SH-SY5Y (cell line): ENCODE results near the gene CSNK2B.

Experiments used
- GATA2 ChIP-seq: IDR thresholded peaks from 2 replicates; pipeline ENCODE4 v1.6.1; 2011; ENCODE audit warnings: mild to moderate bottlenecking, low read depth, low read length
- GATA3 ChIP-seq: IDR thresholded peaks from 2 replicates; pipeline ENCODE4 v1.6.1; 2011; ENCODE audit warnings: low read depth, mild to moderate bottlenecking, low read length, moderate library complexity

CSNK2B gene

DNA sequence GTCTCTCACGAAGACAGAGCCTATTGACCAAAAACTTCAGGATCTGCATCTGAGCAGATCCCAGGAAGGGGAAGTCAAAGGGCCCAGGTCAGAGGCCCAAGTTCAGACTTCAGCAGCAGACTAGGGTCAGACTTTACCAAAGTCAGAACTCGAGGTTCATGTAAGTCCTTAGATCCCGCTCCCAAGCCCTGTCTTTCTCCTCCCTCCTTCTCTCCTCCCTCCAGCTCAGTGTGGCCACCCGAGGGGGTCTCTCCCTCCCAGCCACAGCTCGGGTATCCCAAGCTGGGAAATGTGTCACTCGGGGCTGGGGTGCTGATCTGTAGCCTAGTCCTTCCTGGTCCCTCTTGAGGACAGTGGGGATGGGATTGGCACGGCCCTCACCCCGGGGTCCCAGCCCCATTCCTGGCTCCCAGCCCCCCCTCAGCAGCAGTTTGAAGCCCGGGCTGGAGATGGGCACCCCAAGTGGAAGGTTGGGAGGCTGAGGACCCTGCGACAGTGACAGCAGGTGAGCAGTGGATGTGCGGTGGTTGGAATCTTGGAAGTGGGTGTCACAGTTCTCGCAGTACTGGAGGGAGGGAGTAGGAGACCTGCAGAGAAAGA is 3.7 kb upstream of the CSNK2B start:
- TF ChIP-seq GATA3, result no peak
- TF ChIP-seq GATA2, result no peak

DNA sequence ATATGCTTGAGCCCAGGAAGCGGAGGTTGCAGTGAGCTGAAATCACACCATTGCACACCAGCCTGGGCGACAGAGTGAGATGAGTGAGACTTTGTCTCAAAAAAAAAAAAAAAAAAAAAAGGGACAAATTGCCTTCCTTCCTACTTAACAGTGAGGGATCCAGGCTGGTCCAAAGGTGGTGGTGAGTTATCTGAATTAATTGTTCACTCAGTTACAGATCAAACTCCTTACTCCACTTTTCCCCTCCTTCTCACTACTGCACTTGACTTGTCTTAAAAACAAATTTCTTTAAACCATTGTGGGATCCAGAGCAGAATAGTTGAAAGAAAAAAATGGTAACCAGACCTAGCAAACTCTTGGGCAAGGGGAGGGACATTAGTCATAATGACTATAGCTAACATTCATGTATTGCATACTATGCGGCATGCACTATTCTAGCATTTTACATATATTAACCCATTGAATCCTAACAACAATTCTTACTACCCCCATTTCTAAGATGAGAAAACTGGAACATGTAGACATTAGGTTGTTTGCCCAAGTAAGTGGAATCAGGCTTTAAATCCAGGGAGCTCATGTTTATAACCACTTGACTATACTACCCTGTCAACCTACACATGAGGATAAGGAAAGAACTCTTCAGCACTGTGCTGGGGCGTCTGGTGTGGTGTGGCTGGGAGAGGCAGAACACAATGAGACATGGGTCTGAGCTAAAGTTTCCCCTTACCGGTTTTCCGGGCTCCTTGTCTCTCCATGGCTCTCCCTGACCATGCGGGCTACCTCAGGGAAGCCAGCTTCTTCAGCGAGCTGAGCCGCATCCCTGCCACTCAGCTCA is 2.5 kb upstream of the CSNK2B start:
- TF ChIP-seq GATA2 (no peak), GATA3 (no peak)

DNA sequence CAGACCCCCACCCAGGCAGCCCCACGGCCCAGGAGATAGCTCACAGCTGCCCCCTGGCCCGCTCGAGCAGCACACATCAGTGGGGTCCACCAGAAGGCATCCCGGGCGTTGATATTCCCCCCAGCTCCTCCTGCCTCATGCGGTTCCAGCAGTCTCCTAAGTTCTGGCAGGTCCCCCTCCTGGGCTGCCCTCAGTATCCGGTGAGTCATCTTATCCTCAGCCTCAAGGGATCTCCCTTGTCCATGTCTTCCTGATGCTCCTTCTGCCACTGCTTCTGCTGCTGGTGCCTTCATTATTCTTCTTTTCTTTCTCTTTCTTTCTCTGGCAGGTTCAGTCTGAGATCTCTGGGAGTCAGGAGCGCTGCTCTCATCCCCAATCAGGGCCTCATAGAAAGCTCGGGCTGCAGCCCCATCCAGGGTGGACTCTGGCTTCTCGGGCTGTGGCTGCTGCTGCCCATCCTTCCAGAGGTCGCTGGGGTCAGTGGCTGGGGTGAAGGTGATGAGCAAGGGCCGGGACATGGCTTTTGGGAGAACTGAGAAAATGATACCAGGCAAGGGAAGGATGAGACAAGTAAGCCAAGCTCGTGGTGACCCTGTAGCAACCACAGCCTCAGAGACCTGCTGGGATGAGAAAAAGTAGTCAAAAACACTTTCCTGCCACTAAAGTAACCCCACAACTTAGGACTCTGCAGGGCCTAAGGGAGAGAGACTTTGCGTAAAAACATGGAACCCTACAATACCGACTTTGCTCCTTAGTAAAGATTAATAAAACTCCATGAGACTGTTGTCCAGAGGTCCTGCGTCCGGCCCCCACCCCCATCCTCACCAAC is 1.7 kb upstream of the CSNK2B start:
- TF ChIP-seq GATA3, result no peak
- no peak for TF ChIP-seq GATA2

DNA sequence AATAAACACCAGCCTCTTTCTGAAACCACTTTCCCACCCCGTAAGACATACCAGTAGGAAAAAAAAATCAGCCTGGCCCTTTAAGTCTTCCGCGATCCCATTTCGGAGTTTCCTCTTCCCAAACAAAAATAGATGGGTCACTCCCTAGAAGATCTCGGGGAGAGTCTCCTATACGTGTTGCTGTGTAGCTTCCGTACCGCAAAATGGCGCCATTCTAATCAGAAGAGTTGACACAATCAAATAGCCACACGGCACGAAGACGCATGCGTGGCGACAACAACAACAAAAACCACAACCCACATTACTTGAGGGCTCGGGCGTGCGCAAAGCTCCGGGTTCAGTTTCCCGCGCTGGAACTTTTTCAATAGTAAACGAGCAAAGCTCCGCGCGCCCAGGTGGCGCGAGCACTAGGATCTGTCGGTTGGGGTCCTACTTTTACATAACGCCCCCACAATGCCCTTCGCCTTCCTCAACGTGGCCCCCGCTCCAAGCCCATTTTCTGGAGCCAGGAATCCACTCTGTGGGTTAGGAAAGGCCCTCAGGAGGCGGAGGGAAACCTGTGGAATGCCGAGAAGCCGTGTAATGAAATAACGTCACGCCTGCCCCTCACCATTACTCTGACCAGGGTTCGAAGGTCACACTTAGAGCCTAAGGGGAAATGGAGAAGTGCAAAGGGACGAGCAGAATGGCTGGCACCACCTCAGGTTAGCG is 935 bp upstream of the CSNK2B start, which contains the start of gene GPANK1:
Gene GPANK1, minus strand, starts transcription at position 208 of the 711 bp plus-strand sequence. CDS start 519 bp downstream, outside the sequence.
- TF ChIP-seq GATA3 (no peak), GATA2 (no peak)

DNA sequence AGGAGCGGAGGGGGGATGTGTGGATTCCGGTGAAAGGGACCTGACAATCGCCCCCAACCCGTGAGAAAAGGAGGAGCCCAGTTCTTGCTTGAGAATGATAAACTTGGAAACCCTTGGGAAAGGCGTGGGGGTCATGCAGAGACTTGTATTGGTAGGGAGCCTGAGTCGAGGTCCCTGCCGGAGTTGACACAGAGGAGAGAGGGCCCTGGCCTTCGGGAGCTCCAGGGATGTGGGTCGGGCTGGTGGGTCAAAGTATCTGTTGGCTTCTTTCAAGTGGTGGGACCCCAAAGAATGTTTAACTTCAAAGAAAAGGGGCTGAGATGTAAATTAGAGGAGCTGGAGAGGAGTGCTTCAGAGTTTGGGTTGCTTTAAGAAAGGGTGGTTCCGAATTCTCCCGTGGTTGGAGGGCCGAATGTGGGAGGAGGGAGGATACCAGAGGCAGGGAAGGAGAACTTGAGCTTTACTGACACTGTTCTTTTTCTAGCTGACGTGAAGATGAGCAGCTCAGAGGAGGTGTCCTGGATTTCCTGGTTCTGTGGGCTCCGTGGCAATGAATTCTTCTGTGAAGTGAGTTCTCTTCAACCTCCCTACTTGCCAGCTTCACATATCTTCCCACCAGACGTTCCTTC is 571 bp downstream of the CSNK2B start:
- no peak for TF ChIP-seq GATA3
- TF ChIP-seq GATA2, result no peak

DNA sequence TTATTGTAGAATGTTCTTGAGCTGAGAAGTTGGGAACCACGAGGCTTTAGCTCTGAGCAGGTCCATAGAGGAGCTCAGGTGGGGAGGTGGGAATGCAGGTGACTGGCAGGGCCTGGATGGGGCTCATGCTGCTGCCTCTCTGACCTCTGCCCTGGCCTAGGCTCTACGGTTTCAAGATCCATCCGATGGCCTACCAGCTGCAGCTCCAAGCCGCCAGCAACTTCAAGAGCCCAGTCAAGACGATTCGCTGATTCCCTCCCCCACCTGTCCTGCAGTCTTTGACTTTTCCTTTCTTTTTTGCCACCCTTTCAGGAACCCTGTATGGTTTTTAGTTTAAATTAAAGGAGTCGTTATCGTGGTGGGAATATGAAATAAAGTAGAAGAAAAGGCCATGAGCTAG is 3.8 kb downstream of the CSNK2B start, which contains the start of gene LY6G5B:
Gene LY6G5B, plus strand, starts transcription at position 301 of the 400 bp plus-strand sequence. CDS start 975 bp downstream, outside the sequence.
- TF ChIP-seq GATA2 (no peak), GATA3 (no peak)

DNA sequence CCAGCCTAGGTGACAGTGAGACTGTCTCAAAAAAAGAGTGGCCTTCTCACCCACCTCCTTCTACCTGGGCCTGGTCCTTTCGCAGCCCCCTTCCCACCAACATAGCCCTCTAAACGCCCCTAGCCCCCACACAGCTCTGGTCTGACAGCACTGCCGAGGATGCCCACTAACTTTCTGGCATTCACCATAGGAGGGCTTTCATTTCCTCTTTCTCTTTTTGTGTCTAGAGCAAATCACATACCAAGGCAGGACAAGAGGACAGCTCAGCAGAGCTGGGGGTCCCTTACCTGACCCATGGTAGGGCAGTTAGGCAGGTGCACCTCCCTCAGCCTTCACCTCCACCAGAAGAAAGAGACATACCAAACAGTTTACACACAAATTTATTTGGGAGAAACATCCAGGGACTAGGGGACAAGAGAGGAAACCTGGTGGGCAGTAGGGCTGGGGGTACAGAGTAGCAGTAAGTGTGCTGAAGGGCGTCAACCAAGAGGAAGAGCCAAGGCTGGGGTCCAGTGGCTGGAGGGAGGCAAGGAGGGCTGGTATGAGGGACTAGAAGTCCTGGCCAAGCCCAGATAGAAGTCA is 10.5 kb downstream of the CSNK2B start:
- TF ChIP-seq GATA3 (no peak), GATA2 (no peak)

DNA sequence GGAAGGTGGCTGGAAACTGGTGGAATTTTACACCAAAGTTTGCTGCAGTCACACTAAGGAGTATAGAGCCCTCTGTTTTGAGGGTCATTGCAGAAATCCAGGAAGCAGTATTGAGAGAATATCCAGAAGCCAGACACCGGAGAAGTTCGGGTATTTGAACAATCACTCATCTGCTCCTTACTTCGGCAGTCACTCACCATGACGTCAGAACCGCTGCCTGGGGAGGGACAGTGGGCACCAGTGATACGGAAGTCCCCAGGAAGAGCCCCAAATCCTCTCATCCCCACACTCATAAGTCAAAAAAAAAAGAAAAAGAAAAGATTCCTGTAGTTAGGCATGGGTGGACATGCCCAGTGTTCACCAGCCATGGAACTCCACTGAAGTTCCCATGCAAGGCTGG is 11.0 kb downstream of the CSNK2B start:
- TF ChIP-seq GATA2, result no peak

DNA sequence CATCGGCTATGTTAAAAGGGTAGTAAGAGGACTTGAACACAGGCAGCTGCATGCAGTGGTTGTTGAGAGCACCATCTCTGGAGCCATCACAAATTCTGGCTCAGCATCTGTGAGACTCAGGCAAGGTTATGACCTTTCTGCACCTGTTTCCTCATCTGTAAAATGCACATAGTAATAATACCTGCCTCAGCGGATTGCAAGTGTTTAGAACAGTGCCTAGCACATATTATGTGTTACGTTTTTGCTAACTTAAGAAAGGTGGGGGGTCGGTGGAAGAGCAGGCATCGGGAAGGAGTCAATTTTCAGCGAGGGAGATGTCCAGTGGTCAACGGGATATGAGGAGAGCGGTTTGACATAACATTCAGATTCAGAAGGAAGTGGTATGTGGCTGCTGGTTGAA is 12.1 kb downstream of the CSNK2B start:
- TF ChIP-seq GATA3, result no peak
- TF ChIP-seq GATA2, result no peak

DNA sequence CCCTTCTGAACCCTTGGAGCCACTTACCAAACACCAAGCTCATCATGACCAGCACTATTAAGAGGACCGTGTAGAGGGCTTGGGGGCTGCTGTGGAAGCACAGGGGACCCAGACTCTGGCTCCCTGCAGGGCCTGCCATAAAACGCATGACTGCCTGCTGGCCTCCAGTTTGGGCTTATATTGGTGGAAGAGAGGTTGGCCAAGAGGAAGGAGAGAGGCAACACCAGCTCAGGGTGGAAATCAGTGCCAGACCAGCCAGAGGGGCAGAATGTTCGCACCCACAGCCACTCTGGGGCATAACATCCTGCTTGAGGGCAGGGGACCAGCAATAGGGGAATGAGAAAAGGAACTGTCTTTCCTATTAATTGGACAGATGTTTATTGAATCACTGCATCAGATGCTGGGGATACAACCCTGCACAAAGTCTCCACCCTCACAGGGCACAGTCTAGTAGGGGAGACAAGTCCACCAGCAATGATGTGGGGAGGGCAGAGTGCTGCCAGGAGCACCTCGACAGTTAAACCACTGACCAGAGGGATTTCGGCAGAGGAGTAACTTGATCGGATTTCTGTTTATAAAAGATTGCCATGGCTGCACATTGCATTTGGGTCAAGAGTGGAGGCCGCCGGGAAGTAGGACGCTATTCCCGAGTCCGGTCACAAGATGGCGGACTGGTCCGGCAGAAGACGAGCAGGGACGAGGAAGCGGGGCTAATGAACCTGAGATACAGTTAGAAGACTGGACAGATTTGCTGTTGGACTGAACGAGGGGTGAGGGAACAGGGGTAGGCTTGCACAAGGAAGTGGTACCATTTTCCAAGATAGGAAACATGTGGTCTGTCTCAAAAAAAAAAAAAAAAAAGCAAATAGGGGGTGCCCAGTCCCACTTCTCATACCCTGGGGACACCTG is 14.6 kb downstream of the CSNK2B start, which contains the start of gene LY6G5C:
Gene LY6G5C, minus strand, starts transcription at position 842 of the 909 bp plus-strand sequence. Its CDS starts 694 bp downstream, at position 148.
- no peak for TF ChIP-seq GATA2
- no peak for TF ChIP-seq GATA3

DNA sequence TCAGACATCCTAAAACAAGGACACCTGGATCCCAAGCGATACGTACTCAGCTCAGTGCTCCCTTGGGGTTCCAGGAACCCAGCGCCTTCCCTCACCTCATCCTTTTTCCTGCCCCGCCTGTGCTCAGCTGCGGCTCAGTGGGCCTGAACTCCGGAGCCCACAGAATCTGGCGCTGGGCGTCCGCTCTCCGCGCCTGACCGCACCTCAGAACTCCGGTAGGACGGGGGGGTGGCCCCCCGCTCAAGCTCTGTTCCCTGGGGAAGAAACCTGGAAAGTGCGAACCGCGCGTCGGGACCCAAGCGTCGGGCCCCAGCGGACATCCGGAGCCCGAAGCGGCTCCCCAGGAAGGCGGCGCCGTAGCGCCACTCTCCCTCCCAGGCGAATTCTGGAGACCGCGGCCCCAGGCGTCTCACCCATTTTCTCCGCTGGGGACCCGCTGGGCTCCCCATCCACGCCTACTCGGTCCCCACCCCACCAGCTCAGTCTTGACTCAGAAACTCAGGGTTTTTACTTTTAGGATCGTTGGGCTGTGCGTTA is 15.3 kb downstream of the CSNK2B start:
- TF ChIP-seq GATA2 (no peak), GATA3 (no peak)

DNA sequence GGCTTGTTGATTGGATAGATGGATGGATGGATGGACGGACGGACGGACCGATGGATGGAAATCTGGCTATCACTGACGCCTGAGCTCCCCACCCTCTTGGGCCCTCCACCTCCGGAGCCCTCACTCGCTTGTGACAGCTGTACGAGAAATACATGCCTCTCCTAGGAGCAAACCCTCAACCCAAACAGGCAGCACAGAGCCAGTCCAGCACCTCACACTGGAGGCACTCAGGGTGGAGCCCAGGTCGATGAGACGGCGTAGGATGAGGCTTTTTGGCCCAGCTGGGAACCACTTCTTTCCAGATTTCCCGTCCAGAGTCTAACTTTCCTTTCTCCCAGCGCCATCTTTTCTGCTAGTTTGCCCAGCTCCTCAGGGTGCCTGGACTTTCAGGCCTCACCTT is 17.7 kb downstream of the CSNK2B start:
- no peak for TF ChIP-seq GATA2
- TF ChIP-seq GATA3, result no peak
